COLO668 (cell line): Measurements from ENCODE around the gene SAMD4B.
"Not testable (repeated sequence)": the region's sequence is repeated elsewhere in the genome, so short reads cannot be mapped to it uniquely, and the experiment has no call there.

Source experiments
- DNase-seq: peaks from one replicate; lab custom pipeline; 2025; ENCODE audit not compliant: unreplicated experiment; lab: John Stamatoyannopoulos, UW

The SAMD4B gene

GRCh38 chr19:39363901-39364457 is 21.8 kb downstream of the SAMD4B start:
- DNase-seq = no peak

DNA sequence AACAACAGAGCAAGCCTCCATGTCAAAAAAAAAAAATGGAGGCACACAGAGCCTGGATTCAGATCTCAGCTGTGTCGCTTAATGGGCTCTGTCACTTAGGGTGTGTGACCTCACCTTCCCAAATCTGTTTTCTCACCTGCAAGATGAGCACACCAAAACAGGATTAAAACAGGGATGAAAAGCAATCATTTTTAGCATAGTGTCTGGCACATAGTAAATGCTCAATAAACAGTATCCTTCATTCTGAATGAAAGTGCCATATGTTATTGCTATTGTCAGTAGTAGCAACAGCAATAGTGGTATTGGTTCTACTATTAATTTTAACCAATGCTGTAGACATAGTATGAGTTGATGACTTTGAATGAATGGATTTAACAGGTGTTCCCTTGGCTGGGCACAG is 23.3 kb downstream of the SAMD4B start:
- no peak for DNase-seq

- no peak for DNase-seq
Observed at GRCh38 chr19:39369200-39369599, 27.0 kb downstream of the SAMD4B start.

- DNase-seq = no peak
Observed at GRCh38 chr19:39370735-39371134, 28.5 kb downstream of the SAMD4B start.

GRCh38 chr19:39372047-39372802 is 30.0 kb downstream of the SAMD4B start:
- no peak for DNase-seq

DNA sequence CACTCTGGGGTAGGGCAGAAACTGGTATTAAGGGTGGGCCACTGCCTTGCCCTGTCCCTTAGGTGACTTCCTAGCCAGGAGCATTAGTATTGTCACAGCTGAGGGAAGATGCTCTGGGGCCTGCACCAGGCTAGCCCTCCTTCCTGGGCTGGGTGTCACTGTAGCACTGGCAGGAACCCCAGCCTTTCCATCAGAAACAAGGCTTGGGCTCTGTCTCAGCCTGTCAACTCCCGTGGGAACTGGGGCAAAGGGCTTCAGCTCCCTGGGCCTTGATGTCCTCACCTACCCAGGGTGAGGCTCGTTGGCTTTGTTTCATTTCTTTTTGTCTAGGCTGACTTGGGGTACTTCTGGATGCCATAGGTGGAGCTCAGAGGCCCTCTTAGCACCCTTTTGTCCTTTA is 30.7 kb downstream of the SAMD4B start:
- no peak for DNase-seq

GRCh38 chr19:39375929-39376328 is 33.7 kb downstream of the SAMD4B start:
- no peak for DNase-seq

GRCh38 chr19:39377373-39378362 is 35.4 kb downstream of the SAMD4B start:
- DNase-seq = no peak

DNA sequence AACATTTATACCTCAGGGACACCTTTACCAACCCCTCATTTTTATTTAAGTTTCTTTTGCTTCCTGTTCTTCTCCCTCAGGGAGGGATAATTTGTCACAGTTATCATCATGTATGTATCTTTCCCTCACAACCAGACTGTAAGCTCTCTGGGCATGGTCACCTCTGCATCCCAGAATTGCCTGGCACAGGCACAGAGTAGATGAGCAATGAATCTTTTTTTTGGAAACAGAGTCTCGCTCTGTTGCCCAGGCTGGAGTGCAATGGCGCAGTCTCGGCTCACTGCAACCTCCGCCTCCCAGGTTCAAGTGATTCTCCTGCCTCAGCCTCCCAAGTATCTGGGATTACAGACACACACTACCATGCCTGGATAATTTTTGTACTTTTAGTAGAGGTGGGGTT is 37.1 kb downstream of the SAMD4B start:
- not testable (repeated sequence) for DNase-seq

GRCh38 chr19:39379865-39380396 is 37.7 kb downstream of the SAMD4B start:
- no peak for DNase-seq

- no peak for DNase-seq
Observed at GRCh38 chr19:39380521-39381502, 38.6 kb downstream of the SAMD4B start.

GRCh38 chr19:39381910-39382611 is 39.8 kb downstream of the SAMD4B start:
- no peak for DNase-seq

DNA sequence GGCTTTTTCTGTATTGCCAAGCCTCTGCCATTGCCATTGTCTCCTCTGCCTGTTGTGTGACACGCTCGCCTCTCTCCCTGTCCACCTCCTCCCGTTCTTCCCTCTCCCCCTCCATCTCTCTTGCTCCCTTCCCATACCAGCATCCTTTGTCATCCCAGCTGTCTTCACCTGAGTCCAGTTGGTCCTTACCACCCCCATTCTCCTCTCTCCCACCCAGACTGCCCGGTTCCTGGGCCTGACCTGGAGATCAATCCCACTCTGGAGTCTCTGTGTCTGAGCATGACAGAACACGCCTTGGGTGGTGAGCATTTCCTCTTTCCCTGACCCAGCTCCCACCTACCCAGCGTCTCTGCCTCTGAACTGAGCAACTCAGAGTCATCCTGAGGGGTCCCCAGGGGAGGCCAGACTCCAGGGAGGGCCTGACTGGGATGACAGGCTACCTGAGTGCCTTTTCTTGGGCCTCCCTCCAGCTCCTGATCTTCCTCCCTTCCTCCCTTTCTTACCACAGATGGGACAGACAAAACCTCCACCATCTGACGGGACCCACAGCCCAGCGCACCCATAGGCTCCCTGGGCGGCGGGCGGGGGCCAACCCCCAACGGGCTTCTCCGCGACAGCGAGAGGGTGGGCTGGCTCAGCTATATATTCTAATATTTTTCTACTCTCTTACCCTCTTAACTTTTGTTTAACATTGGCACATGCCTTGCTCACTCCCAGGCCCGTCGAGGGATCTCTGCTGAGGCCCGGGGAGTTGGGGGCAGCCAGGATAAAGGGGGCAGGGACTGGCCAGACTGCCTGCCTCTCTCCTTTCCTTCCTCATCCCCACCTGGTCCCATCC is 41.0 kb downstream of the SAMD4B start:
- DNase-seq = no peak

DNA sequence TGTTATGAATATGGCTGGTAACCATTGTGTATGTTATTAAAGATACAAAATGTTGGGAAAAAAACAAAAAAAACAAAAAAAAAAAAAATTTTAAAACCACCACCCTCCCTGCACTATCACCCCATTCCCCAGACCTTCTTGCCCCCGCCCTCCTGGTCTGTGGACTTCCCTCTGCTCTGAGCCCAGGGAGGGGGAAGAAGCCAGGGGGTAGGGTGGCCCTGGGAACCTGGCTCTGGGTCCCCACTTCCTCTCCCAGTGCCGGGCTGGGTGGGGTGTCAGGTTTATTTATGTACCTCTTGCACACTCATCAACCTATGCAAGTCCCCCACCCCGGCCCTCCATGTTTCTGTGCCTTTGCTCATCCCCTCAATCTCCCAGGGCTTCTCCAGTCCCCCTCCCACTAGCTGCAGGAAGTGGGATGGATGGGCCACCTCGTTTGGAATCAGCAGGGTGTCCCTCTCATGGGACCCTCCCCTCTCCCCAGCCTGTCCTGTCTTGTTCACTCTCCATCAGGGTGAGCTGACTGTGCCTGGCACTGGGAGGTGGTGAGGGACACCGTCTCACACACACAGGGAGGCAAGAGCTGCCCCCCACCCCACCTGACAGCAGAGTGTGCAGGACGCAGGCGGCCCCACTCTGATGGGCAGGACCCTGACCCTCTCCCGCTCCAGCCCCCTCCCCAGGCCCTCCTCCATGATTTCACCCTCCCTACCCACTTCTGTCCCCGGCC is 42.8 kb downstream of the SAMD4B start:
- no peak for DNase-seq

DNA sequence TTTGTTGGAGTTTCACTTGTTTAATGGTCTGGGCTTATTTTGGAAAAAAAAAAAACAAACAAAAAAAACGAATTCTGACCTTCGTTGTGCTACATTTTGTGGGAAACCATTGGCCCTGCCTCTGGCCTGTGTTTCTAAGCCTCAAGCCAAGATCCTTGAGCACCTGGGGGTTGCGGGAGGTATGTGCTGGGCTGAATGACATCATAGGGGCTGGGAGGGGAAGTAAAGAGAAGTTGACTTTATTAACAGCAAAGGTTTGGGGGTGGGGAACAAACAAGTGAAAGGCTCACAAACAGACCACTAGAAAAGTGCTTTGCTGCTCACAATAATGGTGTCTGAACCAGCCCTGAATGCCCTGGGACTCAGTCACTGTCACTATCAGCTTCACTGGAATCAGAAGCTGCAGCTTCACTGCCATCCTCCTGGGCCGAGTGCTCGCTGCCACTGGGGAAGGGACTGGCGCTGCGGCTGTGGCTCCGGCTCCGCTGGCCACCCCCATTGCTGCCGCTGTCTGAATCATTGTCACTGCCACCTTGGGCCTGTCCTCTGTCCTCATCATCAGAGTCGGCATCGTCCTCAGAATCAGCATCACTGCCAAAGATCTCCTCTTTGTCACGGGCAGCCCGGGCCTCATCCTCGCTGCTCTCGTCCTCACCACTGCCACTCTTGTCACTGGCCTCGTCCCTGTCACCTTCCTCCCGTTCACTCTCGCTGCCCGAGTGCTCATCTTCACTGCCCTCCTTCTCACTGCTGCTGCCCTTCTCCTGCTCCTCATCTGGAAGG is 43.6 kb downstream of the SAMD4B start:
- no peak for DNase-seq

GRCh38 chr19:39386557-39386956 is 44.3 kb downstream of the SAMD4B start:
- DNase-seq = no peak

DNA sequence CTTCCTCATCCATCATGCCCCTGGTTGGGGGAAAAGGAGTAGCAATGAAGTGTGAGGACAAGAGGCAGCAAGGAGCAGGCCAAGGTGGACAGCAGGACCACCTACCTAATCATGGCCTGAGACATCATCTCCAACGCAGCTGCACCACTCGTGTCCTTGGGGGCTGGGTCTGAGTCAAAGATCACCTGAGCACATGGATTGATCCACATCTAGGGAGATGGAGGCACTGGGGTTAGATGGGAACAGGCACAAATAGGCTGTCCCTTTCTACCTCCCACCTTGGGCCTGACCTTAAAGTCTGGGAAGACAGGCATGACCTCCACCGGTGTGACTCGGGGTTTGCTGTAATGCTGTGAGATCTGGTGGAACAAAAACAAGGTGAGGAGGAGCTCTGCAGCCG is 46.4 kb downstream of the SAMD4B start:
- DNase-seq = no peak
